ENCODE measurements around the gene TMIGD2.

GRCh38 chr19:4291184-4291732 lies 10.9 kb downstream of the TMIGD2 start:
- TF ChIP-seq CTCF (IDR thresholded peaks at IDR 0.05), result no peak
- TF ChIP-seq POLR2A (IDR thresholded peaks at IDR 0.05), result no peak
